Measurements from ENCODE around the gene FAM131B.

Gene FAM131B

GRCh38 chr7:143354376-143354775 is 8.1 kb downstream of the FAM131B start:
- no peaks in the 10 kb centered on the region for H4K20me1 ChIP-seq
- H3K27ac ChIP-seq, result no peak overlapping the region
- H3K27me3 ChIP-seq, result peaks cover 4 to 19% (median 18%) of the 10 kb centered on the region in 11 experiments; a peak in 21 of 22 replicates
- peak overlapping the region in 2 of 11 experiments; percentile 18 to 24; a peak in 2 of 22 replicates for H3K4me2 ChIP-seq
- H3K4me1 ChIP-seq, result peaks cover 0 to 18% (median 10%) of the 10 kb centered on the region in 10 experiments; a peak in 15 of 20 replicates
- peaks cover 0 to 10% (median 0%) of the 10 kb centered on the region in 11 experiments; a peak in 3 of 22 replicates for H3K36me3 ChIP-seq
- no peak overlapping the region for H3K9ac ChIP-seq
- peaks cover 0 to 4% (median 0%) of the 10 kb centered on the region in 11 experiments; a peak in 1 of 22 replicates for H3K9me3 ChIP-seq (replicated peaks in 1 of 11)
- no peak for TF ChIP-seq Cebpa-rat (IDR thresholded peaks at IDR 0.05)
- H3K4me3 ChIP-seq, result no peak overlapping the region

GRCh38 chr7:143352531-143353002 is 9.9 kb downstream of the FAM131B start:
- H3K9ac ChIP-seq, result no peak overlapping the region
- H4K20me1 ChIP-seq, result no peaks in the 10 kb centered on the region
- H3K4me1 ChIP-seq, result peaks cover 0 to 9% (median 0%) of the 10 kb centered on the region in 10 experiments; a peak in 3 of 20 replicates
- no peak overlapping the region for H3K4me3 ChIP-seq
- no peak overlapping the region for H3K27ac ChIP-seq
- no peak overlapping the region for H3K4me2 ChIP-seq
- no peak for TF ChIP-seq Cebpa-rat (IDR thresholded peaks at IDR 0.05)
- peaks cover 0 to 1% (median 0%) of the 10 kb centered on the region in 11 experiments; a peak in 6 of 22 replicates for H3K27me3 ChIP-seq
- peaks cover 0 to 4% (median 0%) of the 10 kb centered on the region in 11 experiments; a peak in 1 of 22 replicates for H3K9me3 ChIP-seq (replicated peaks in 1 of 11)
- peaks cover 0 to 10% (median 0%) of the 10 kb centered on the region in 11 experiments; a peak in 3 of 22 replicates for H3K36me3 ChIP-seq

GRCh38 chr7:143351574-143351973 is 10.9 kb downstream of the FAM131B start:
- no peaks in the 10 kb centered on the region for H4K20me1 ChIP-seq
- no peak overlapping the region for H3K4me3 ChIP-seq
- H3K9ac ChIP-seq, result no peak overlapping the region
- H3K9me3 ChIP-seq (replicated peaks in 1 of 11), result peaks cover 0 to 4% (median 0%) of the 10 kb centered on the region in 11 experiments; a peak in 1 of 22 replicates
- no peaks in the 10 kb centered on the region for H3K27me3 ChIP-seq
- H3K36me3 ChIP-seq, result peaks cover 0 to 4% (median 0%) of the 10 kb centered on the region in 11 experiments; a peak in 3 of 22 replicates
- H3K4me1 ChIP-seq, result peaks cover 0 to 9% (median 0%) of the 10 kb centered on the region in 10 experiments; a peak in 3 of 20 replicates
- no peak overlapping the region for H3K4me2 ChIP-seq
- H3K27ac ChIP-seq, result no peak overlapping the region
- no peak for TF ChIP-seq Cebpa-rat (IDR thresholded peaks at IDR 0.05)

GRCh38 chr7:143351060-143351459 is 11.5 kb downstream of the FAM131B start:
- no peak for TF ChIP-seq Cebpa-rat (IDR thresholded peaks at IDR 0.05)

GRCh38 chr7:143347950-143348349 is 14.6 kb downstream of the FAM131B start:
- Histone ChIP-seq H3K4me2 (no peak overlapping the region), H3K9me3 (replicated peaks in 1 of 11) (0 out of 22 replicates have a peak, but pooled peaks cover 0 to 4% (median 0%) of the 10 kb centered on the region in 11 experiments), H3K27ac (no peak overlapping the region), H4K20me1 (no peaks in the 10 kb centered on the region), H3K36me3 (no peaks in the 10 kb centered on the region), H3K4me3 (no peak overlapping the region), H3K27me3 (no peaks in the 10 kb centered on the region), H3K4me1 (no peaks in the 10 kb centered on the region; a peak in 2 of 20 replicates), H3K9ac (no peak overlapping the region)
- TF ChIP-seq Cebpa-rat (IDR thresholded peaks at IDR 0.05), result no peak

More at GRCh38 chr7:143351060-143351459, 11.5 kb downstream of the FAM131B start:
- Histone ChIP-seq H3K27ac (no peak overlapping the region), H3K4me1 (peaks cover 0 to 9% (median 0%) of the 10 kb centered on the region in 10 experiments; a peak in 3 of 20 replicates), H3K9me3 (replicated peaks in 1 of 11) (peaks cover 0 to 4% (median 0%) of the 10 kb centered on the region in 11 experiments; a peak in 1 of 22 replicates), H3K4me2 (no peak overlapping the region), H3K9ac (no peak overlapping the region), H3K36me3 (no peaks in the 10 kb centered on the region), H3K27me3 (no peaks in the 10 kb centered on the region), H3K4me3 (no peak overlapping the region), H4K20me1 (no peaks in the 10 kb centered on the region)

- H3K9me3 ChIP-seq (replicated peaks in 1 of 11), result 0 out of 22 replicates have a peak, but pooled peaks cover 0 to 4% (median 0%) of the 10 kb centered on the region in 11 experiments
- TF ChIP-seq Cebpa-rat (IDR thresholded peaks at IDR 0.05), result no peak
- H3K9ac ChIP-seq, result no peak overlapping the region
- H3K27me3 ChIP-seq, result no peaks in the 10 kb centered on the region
- H3K4me2 ChIP-seq, result no peak overlapping the region
- no peaks in the 10 kb centered on the region for H4K20me1 ChIP-seq
- no peaks in the 10 kb centered on the region for H3K4me1 ChIP-seq
- H3K27ac ChIP-seq, result no peak overlapping the region
- H3K36me3 ChIP-seq, result no peaks in the 10 kb centered on the region
- no peak overlapping the region for H3K4me3 ChIP-seq
These were observed 16.5 kb downstream of the FAM131B start for GRCh38 chr7:143346018-143346417.

- Histone ChIP-seq H3K9ac (no peak overlapping the region), H3K4me1 (no peaks in the 10 kb centered on the region), H3K27ac (no peak overlapping the region), H3K27me3 (no peaks in the 10 kb centered on the region), H4K20me1 (no peaks in the 10 kb centered on the region), H3K36me3 (no peaks in the 10 kb centered on the region), H3K4me2 (no peak overlapping the region), H3K9me3 (replicated peaks in 1 of 11) (0 out of 22 replicates have a peak, but pooled peaks cover 0 to 4% (median 0%) of the 10 kb centered on the region in 11 experiments), H3K4me3 (no peak overlapping the region)
- TF ChIP-seq Cebpa-rat (IDR thresholded peaks at IDR 0.05), result no peak
These were observed 17.0 kb downstream of the FAM131B start for GRCh38 chr7:143345428-143345900.

- 0 out of 22 replicates have a peak, but pooled peaks cover 0 to 4% (median 0%) of the 10 kb centered on the region in 11 experiments for H3K9me3 ChIP-seq (replicated peaks in 1 of 11)
- no peak overlapping the region for H3K9ac ChIP-seq
- no peaks in the 10 kb centered on the region for H4K20me1 ChIP-seq
- H3K27ac ChIP-seq, result no peak overlapping the region
- TF ChIP-seq Cebpa-rat (IDR thresholded peaks at IDR 0.05), result no peak
- no peaks in the 10 kb centered on the region for H3K27me3 ChIP-seq
- no peak overlapping the region for H3K4me2 ChIP-seq
- H3K4me1 ChIP-seq, result no peaks in the 10 kb centered on the region
- H3K36me3 ChIP-seq, result no peaks in the 10 kb centered on the region
- no peak overlapping the region for H3K4me3 ChIP-seq
These were observed 18.9 kb downstream of the FAM131B start for GRCh38 chr7:143343596-143343995.

- TF ChIP-seq Cebpa-rat (IDR thresholded peaks at IDR 0.05), result no peak
- Histone ChIP-seq H3K4me3 (no peak overlapping the region), H4K20me1 (no peaks in the 10 kb centered on the region), H3K4me2 (no peak overlapping the region), H3K4me1 (no peaks in the 10 kb centered on the region), H3K9ac (no peak overlapping the region), H3K36me3 (no peaks in the 10 kb centered on the region), H3K9me3 (replicated peaks in 1 of 11) (0 out of 22 replicates have a peak, but pooled peaks cover 0 to 4% (median 0%) of the 10 kb centered on the region in 11 experiments), H3K27me3 (no peaks in the 10 kb centered on the region), H3K27ac (no peak overlapping the region)
These were observed 20.7 kb downstream of the FAM131B start for GRCh38 chr7:143341842-143342241.
